Panc1 (cell line): ENCODE measurements around the gene ANO3. TPM values are rescaled to one million over a fixed set of nuclear protein-coding genes. Genes with fewer than 3 reads are reported as not detected.

ENCODE experiments used
- ATAC-seq: fragments of 200-7000 bp; cut with Tn5 transposase; 2 replicates; pipeline ENCODE4 v1.9.1; 2020; ENCODE audit warnings: mild to moderate bottlenecking, moderate library complexity
- BruUV-seq: library from RNA; stranded (reverse); fragments of 400-500 nt; replicated peaks from 2 replicates; lab custom pipeline; 2021; lab: Mats Ljungman, UMichigan
- CTCF ChIA-PET: fragments of 300-600 bp; sonication (Branson Sonifier 250); formaldehyde crosslinking; loops from one replicate; lab custom pipeline; 2022; ENCODE audit warnings: antibody characterized with exemption; lab: Charles Lee
- POLR2A ChIA-PET: fragments of 300-600 bp; sonication (Branson Sonifier 250); formaldehyde crosslinking; loops from one replicate; lab custom pipeline; 2022; ENCODE audit warnings: antibody characterized with exemption; lab: Charles Lee
- DNase-seq: peaks from one replicate; pipeline ENCODE4 v3.0.0-alpha.2; 2010; ENCODE audit warnings: low read depth, low spot score
- H3K27ac ChIP-seq: 2 replicates; pipeline ENCODE4 v1.5.1; 2011; ENCODE audit warnings: mild to moderate bottlenecking, low read length, inconsistent platforms
- H3K27me3 ChIP-seq: fragments of 200-500 bp; sonication (Bioruptor generic); 2 replicates; pipeline ENCODE4 v1.6.0; 2014; ENCODE audit warnings: low read length, inconsistent platforms; ENCODE audit not compliant: control insufficient read depth, insufficient read depth
- H3K36me3 ChIP-seq: fragments of 200-500 bp; sonication (Bioruptor generic); 2 replicates; pipeline ENCODE4 v1.5.1; 2014; ENCODE audit warnings: inconsistent platforms, mild to moderate bottlenecking, low read length, moderate library complexity; ENCODE audit not compliant: control insufficient read depth, insufficient read depth
- H3K4me1 ChIP-seq: 2 replicates; pipeline ENCODE4 v1.5.1; 2011; ENCODE audit warnings: inconsistent platforms, mild to moderate bottlenecking, low read length, moderate library complexity; ENCODE audit not compliant: control insufficient read depth, insufficient read depth
- H3K4me3 ChIP-seq, 2 experiments: 2 replicates each; pipeline ENCODE4 v1.5.1; 2011 to 2012; ENCODE audit warnings: low read depth in 2 of 2, low read length in 2 of 2, mild to moderate bottlenecking in 2 of 2, inconsistent platforms in 1 of 2, moderate library complexity in 1 of 2
- H3K9me3 ChIP-seq: fragments of 200-500 bp; sonication (Bioruptor generic); 2 replicates; pipeline ENCODE4 v1.5.1; 2014; ENCODE audit warnings: low read depth, mild to moderate bottlenecking, inconsistent platforms, low read length, moderate library complexity; ENCODE audit not compliant: control insufficient read depth, insufficient read depth
- POLR2AphosphoS5 ChIP-seq: IDR thresholded peaks from 2 replicates; pipeline ENCODE4 v1.6.1; 2012; ENCODE audit warnings: mild to moderate bottlenecking, low read depth, low read length, moderate library complexity
- SIN3A ChIP-seq: IDR thresholded peaks from 2 replicates; pipeline ENCODE4 v1.6.1; 2012; ENCODE audit warnings: low read depth, mild to moderate bottlenecking, low read length, moderate library complexity, borderline replicate concordance; ENCODE audit not compliant: insufficient read depth
- TCF7L2 ChIP-seq: IDR thresholded peaks from 2 replicates; pipeline ENCODE4 v1.6.1; 2011; ENCODE audit warnings: mild to moderate bottlenecking, low read depth, low read length, inconsistent platforms
- in situ Hi-C: cut with HindIII; loops from 2 replicates; pipeline ENCODE4 v1.10.0; 2016; ENCODE audit warnings: low sequenced_read_pairs, low pct_unique_long_range_greater_than_20kb
- intact Hi-C: fragments of 100-400 bp; cut with micrococcal nuclease; formaldehyde crosslinking; loops from one replicate; pipeline ENCODE4 v1.10.0; 2022; ENCODE audit not compliant: unreplicated experiment
- total RNA-seq: library from RNA; stranded (reverse); gene quantifications from one replicate; pipeline ENCODE4 v1.2.1, GENCODE V29; 2021; ENCODE audit not compliant: unreplicated experiment
- TF ChIP-seq, protein P1 (sequence below), 2 experiments: IDR thresholded peaks; 2 replicates each; pipeline ENCODE4 v1.6.1; 2011 to 2012; ENCODE audit warnings: low read depth in 2 of 2, control low read depth in 1 of 2, low read length in 1 of 2, mild to moderate bottlenecking in 1 of 2, moderate library complexity in 1 of 2; ENCODE audit not compliant: insufficient read depth in 1 of 2
- TF ChIP-seq, protein P2 (sequence below): fragments of 450-650 bp; IDR thresholded peaks from 2 replicates; pipeline ENCODE4 v1.5.1; 2017; ENCODE audit warnings: mild to moderate bottlenecking

The ANO3 gene
- total RNA-seq, 1 experiment from 2014 or later: not detected

DNA sequence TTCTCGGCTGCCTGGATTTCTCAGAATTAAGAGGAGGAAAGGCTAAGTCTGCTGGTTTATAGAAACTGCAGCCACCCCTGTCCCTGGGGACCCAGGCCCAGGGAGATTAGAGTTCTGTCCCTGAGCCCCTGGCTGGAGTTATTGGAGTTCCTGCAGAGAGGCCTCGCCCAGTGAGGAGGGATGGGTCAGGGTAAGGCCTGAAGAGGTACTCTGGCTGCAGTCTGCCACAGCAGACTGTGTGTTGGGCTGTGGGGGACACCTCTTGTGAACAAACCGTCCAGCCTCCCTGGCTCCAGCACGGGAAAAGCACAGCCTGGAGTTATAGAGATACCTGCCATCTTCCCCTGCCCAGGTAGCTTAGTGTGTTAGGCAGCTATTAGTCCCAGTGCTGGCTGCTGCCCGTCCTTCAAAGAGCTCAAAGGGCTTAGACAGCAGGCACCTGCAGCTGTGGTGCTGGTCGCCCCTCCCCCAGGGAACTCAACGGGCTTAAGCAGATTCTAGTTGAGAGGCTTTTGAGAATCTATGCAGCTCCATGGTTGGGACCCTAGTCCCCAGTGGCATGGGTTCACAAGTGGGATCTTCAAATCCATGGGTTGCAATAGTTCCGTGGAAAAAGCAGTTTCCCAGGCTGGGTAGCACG, 276.7 kb downstream of the ANO3 start:
- H3K4me3 ChIP-seq: no peak overlapping the region
- in situ Hi-C loops: no loop called here
- H3K4me1 ChIP-seq: no peaks in the 10 kb centered on the region
- TF ChIP-seq SIN3A: no peak
- no peak for TF ChIP-seq POLR2AphosphoS5
- TF ChIP-seq, protein P1, sequence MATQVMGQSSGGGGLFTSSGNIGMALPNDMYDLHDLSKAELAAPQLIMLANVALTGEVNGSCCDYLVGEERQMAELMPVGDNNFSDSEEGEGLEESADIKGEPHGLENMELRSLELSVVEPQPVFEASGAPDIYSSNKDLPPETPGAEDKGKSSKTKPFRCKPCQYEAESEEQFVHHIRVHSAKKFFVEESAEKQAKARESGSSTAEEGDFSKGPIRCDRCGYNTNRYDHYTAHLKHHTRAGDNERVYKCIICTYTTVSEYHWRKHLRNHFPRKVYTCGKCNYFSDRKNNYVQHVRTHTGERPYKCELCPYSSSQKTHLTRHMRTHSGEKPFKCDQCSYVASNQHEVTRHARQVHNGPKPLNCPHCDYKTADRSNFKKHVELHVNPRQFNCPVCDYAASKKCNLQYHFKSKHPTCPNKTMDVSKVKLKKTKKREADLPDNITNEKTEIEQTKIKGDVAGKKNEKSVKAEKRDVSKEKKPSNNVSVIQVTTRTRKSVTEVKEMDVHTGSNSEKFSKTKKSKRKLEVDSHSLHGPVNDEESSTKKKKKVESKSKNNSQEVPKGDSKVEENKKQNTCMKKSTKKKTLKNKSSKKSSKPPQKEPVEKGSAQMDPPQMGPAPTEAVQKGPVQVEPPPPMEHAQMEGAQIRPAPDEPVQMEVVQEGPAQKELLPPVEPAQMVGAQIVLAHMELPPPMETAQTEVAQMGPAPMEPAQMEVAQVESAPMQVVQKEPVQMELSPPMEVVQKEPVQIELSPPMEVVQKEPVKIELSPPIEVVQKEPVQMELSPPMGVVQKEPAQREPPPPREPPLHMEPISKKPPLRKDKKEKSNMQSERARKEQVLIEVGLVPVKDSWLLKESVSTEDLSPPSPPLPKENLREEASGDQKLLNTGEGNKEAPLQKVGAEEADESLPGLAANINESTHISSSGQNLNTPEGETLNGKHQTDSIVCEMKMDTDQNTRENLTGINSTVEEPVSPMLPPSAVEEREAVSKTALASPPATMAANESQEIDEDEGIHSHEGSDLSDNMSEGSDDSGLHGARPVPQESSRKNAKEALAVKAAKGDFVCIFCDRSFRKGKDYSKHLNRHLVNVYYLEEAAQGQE (IDR thresholded peaks at IDR 0.05; ENCODE audit: insufficient read depth in 1 of 2, low read depth in 2 of 2, low read length in 1 of 2): no peak
- no peak for TF ChIP-seq TCF7L2
- TF ChIP-seq, protein P2, sequence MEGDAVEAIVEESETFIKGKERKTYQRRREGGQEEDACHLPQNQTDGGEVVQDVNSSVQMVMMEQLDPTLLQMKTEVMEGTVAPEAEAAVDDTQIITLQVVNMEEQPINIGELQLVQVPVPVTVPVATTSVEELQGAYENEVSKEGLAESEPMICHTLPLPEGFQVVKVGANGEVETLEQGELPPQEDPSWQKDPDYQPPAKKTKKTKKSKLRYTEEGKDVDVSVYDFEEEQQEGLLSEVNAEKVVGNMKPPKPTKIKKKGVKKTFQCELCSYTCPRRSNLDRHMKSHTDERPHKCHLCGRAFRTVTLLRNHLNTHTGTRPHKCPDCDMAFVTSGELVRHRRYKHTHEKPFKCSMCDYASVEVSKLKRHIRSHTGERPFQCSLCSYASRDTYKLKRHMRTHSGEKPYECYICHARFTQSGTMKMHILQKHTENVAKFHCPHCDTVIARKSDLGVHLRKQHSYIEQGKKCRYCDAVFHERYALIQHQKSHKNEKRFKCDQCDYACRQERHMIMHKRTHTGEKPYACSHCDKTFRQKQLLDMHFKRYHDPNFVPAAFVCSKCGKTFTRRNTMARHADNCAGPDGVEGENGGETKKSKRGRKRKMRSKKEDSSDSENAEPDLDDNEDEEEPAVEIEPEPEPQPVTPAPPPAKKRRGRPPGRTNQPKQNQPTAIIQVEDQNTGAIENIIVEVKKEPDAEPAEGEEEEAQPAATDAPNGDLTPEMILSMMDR: no peak
- ATAC-seq (no peak), DNase-seq (no peak)
- no TSS peak for BruUV-seq
- H3K9me3 ChIP-seq: no peaks in the 10 kb centered on the region
- H3K27me3 ChIP-seq: no peaks in the 10 kb centered on the region
- H3K27ac ChIP-seq: no peak overlapping the region
- intact Hi-C loops: no loop called here
- ChIA-PET POLR2A (no interaction called here), CTCF (no interaction called here)
- no peaks in the 10 kb centered on the region for H3K36me3 ChIP-seq

DNA sequence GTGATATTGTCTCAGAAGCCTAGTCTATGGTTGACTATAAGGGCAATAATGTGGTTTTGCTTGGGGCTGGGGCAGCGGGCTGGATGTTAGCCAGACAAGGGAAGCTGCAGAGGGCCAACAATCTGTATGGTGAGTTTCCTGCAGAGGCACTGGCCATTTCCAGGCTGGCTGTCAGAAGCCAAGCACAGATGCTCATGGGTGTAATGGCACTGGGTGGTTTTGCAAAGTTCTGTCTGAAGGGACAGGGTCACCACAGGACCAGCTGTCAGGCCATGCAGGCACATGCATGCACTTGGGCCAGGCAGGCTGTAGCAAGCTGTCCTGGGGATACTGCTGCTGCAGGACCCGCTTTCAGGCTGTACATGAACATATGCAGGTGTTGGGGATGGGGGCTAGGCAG, 281.8 kb downstream of the ANO3 start:
- intact Hi-C loops (no loop called here), in situ Hi-C loops (no loop called here)
- ChIA-PET CTCF (no interaction called here), POLR2A (no interaction called here)
- no peak for DNase-seq
- Histone ChIP-seq H3K27me3 (no peaks in the 10 kb centered on the region), H3K36me3 (no peaks in the 10 kb centered on the region), H3K27ac (no peak overlapping the region), H3K9me3 (no peaks in the 10 kb centered on the region), H3K4me1 (no peaks in the 10 kb centered on the region), H3K4me3 (no peak overlapping the region)
- BruUV-seq: no TSS peak
- TF ChIP-seq, protein P1 (IDR thresholded peaks at IDR 0.05; ENCODE audit: insufficient read depth in 1 of 2, low read depth in 2 of 2, low read length in 1 of 2): no peak
- TF ChIP-seq, protein P2: no peak
- TF ChIP-seq TCF7L2 (no peak), POLR2AphosphoS5 (no peak), SIN3A (no peak)
- ATAC-seq: no peak
